HepG2 (cell line): ENCODE results near the gene B4GALT1. TPM values are rescaled to one million over a fixed set of nuclear protein-coding genes. Genes with fewer than 3 reads are reported as not detected.

Source experiments
- ATF4 ChIP-seq, 2 experiments: fragments of 450-650 bp in 1 of 2; sonication (generic) in 1 of 2; formaldehyde crosslinking; IDR thresholded peaks; 2 replicates each; pipeline versions ENCODE4 v1.5.0 to v1.8.0; 2020 to 2022; ENCODE audit warnings: mild to moderate bottlenecking in 1 of 2, missing genetic modification reagents in 1 of 2
- BATF2 ChIP-seq: sonication (generic); formaldehyde crosslinking; IDR thresholded peaks from 2 replicates; pipeline ENCODE4 v1.8.0; 2022; ENCODE audit warnings: mild to moderate bottlenecking, missing genetic modification reagents, moderate library complexity
- CCAR2 ChIP-seq: fragments of 200-400 bp; formaldehyde crosslinking; optimal IDR thresholded peaks from 2 replicates; pipeline ENCODE3; 2018; ENCODE audit warnings: low read depth, mild to moderate bottlenecking, low read length, moderate library complexity
- CCDC6 ChIP-seq: sonication (generic); formaldehyde crosslinking; IDR thresholded peaks from 2 replicates; pipeline ENCODE4 v1.8.1; 2022; ENCODE audit warnings: mild to moderate bottlenecking, missing genetic modification reagents, moderate library complexity
- GTF2F1 ChIP-seq: fragments of 150-350 bp; IDR thresholded peaks from 2 replicates; pipeline ENCODE4 v1.6.1; 2014; ENCODE audit warnings: low read length
- HHEX ChIP-seq: IDR thresholded peaks from 2 replicates; pipeline ENCODE4 v1.6.1; 2016; ENCODE audit warnings: control low read depth
- MAFF ChIP-seq: IDR thresholded peaks from 2 replicates; pipeline ENCODE4 v1.6.1; 2011; ENCODE audit warnings: low read depth, low read length, improper control_type of control experiment
- MAZ ChIP-seq, 2 experiments: sonication (generic) in 1 of 2; formaldehyde crosslinking in 1 of 2; IDR thresholded peaks; 2 replicates each; pipeline versions ENCODE4 v1.5.0 to v1.6.1; 2012 to 2020; ENCODE audit warnings: low read depth in 2 of 2, mild to moderate bottlenecking in 2 of 2, borderline replicate concordance in 1 of 2, improper control_type of control experiment in 1 of 2, low read length in 1 of 2, missing genetic modification reagents in 1 of 2, moderate library complexity in 1 of 2
- NCOA2 ChIP-seq: sonication (generic); formaldehyde crosslinking; IDR thresholded peaks from 2 replicates; pipeline ENCODE4 v1.8.0; 2022; ENCODE audit warnings: inconsistent platforms
- NFAT5 ChIP-seq: sonication (generic); formaldehyde crosslinking; IDR thresholded peaks from 2 replicates; pipeline ENCODE4 v1.4.0; 2020; ENCODE audit warnings: missing genetic modification reagents
- STAG1 ChIP-seq: sonication (generic); formaldehyde crosslinking; IDR thresholded peaks from 2 replicates; pipeline ENCODE4 v1.4.0; 2020; ENCODE audit warnings: missing genetic modification reagents
- ZC3H13 ChIP-seq: sonication (generic); formaldehyde crosslinking; IDR thresholded peaks from 2 replicates; pipeline ENCODE4 v1.8.1; 2023; ENCODE audit warnings: mild to moderate bottlenecking, missing genetic modification reagents, moderate library complexity
- ZFP82 ChIP-seq: sonication (generic); formaldehyde crosslinking; IDR thresholded peaks from 2 replicates; pipeline ENCODE4 v1.5.1; 2020; ENCODE audit warnings: mild to moderate bottlenecking, missing genetic modification reagents, borderline replicate concordance
- ZFYVE20 ChIP-seq: sonication (generic); formaldehyde crosslinking; IDR thresholded peaks from 2 replicates; pipeline ENCODE4 v1.8.0; 2023; ENCODE audit warnings: low read depth, mild to moderate bottlenecking, moderate library complexity, missing genetic modification reagents, borderline replicate concordance
- ZMAT3 ChIP-seq: sonication (generic); formaldehyde crosslinking; conservative IDR thresholded peaks from 2 replicates; pipeline ENCODE4 v1.7.0; 2021; ENCODE audit warnings: missing genetic modification reagents
- ZMYM2 ChIP-seq: sonication (generic); formaldehyde crosslinking; IDR thresholded peaks from 2 replicates; pipeline ENCODE4 v1.8.0; 2022; ENCODE audit warnings: mild to moderate bottlenecking, missing genetic modification reagents
- ZMYM3 ChIP-seq: sonication (generic); formaldehyde crosslinking; IDR thresholded peaks from 2 replicates; pipeline ENCODE4 v1.5.1; 2020; ENCODE audit warnings: mild to moderate bottlenecking, missing genetic modification reagents
- ZNF20 ChIP-seq: sonication (generic); formaldehyde crosslinking; IDR thresholded peaks from 2 replicates; pipeline ENCODE4 v1.4.0; 2020; ENCODE audit warnings: mild to moderate bottlenecking, moderate library complexity, missing genetic modification reagents
- ZNF530 ChIP-seq: sonication (generic); formaldehyde crosslinking; IDR thresholded peaks from 2 replicates; pipeline ENCODE4 v1.5.0; 2020; ENCODE audit warnings: low read depth, mild to moderate bottlenecking, missing genetic modification reagents
- ZNF597 ChIP-seq: sonication (generic); formaldehyde crosslinking; IDR thresholded peaks from 2 replicates; pipeline ENCODE4 v1.5.0; 2020; ENCODE audit warnings: missing genetic modification reagents
- ZNF724P ChIP-seq: sonication (generic); formaldehyde crosslinking; IDR thresholded peaks from 2 replicates; pipeline ENCODE4 v1.8.0; 2022; ENCODE audit warnings: missing genetic modification reagents, borderline replicate concordance
- ZNF773 ChIP-seq: sonication (generic); formaldehyde crosslinking; IDR thresholded peaks from 2 replicates; pipeline ENCODE4 v1.4.0; 2020; ENCODE audit warnings: missing genetic modification reagents, borderline replicate concordance
- polyA plus RNA-seq, 8 experiments: library from polyadenylated mRNA; depleted of rRNA in 3 of 8; stranded (reverse) in 7 of 8; unstranded in 1 of 8; fragments of >200 nt; fragmentation: Illumina TruSeq in 4 of 8; extraction: Trizol in 4 of 8; gene quantifications; 2 replicates each; pipeline versions ENCODE4 v1.2.1 to v1.2.3, GENCODE V29; 2011 to 2016; ENCODE audit warnings: low read depth in 4 of 8, missing spikeins in 1 of 8, mixed read lengths in 1 of 8; ENCODE audit not compliant: insufficient read depth in 1 of 8
- total RNA-seq, 5 experiments: library from RNA; depleted of rRNA; stranded (reverse); fragments of >200 nt; fragmentation: Illumina TruSeq; extraction: Trizol; gene quantifications; 2 replicates each; pipeline ENCODE4 v1.2.3, GENCODE V29; 2016; ENCODE audit warnings: low read depth in 1 of 5

B4GALT1 gene
- total and polyA plus RNA-seq, 2 of the 13 experiments (the other 11 are each of a cell fraction or from before 2014, with no cell fraction given) = 15.7 to 33.5 TPM

- TF ChIP-seq CCDC6 = peak; percentile 80; the same call in 1 of the 2 replicates
- peak in 1 of 2 experiments; percentile 68; a peak in 2 of 4 replicates for TF ChIP-seq ATF4 (CRISPR knock-in tag; IDR thresholded peaks at IDR 0.05)
- TF ChIP-seq ZMYM2 = no peak
- no peak for TF ChIP-seq MAZ (IDR thresholded peaks at IDR 0.05; ENCODE audit: borderline replicate concordance, low read depth, low read length)
- peak; percentile 66 for TF ChIP-seq MAZ (CRISPR knock-in tag; IDR thresholded peaks at IDR 0.05; ENCODE audit: low read depth)
- no peak for TF ChIP-seq BATF2 (CRISPR knock-in tag)
- TF ChIP-seq ZNF597 (CRISPR knock-in tag) = no peak
- peak; percentile 88 for TF ChIP-seq ZMYM3
- TF ChIP-seq STAG1 = peak; percentile 34
- peak; percentile 90 for TF ChIP-seq ZMAT3 (CRISPR knock-in tag)
- no peak for TF ChIP-seq ZNF20
- TF ChIP-seq CCAR2 = no peak
- peak; percentile 84 for TF ChIP-seq NCOA2
- peak; percentile 61 for TF ChIP-seq HHEX (CRISPR knock-in tag)
- no peak for TF ChIP-seq ZNF773 (CRISPR knock-in tag)
- no peak for TF ChIP-seq ZNF724P (CRISPR knock-in tag)
- peak; percentile 36; the same call in 1 of the 2 replicates for TF ChIP-seq ZFP82 (CRISPR knock-in tag)
- no peak; the same call in 1 of the 2 replicates for TF ChIP-seq MAFF
- no peak for TF ChIP-seq NFAT5
- TF ChIP-seq ZFYVE20 (CRISPR knock-in tag) = 0 out of 2 replicates have a peak, but pooled peaks have one; percentile 46
- TF ChIP-seq ZNF530 (CRISPR knock-in tag) = no peak
- no peak for TF ChIP-seq ZC3H13
- no peak for TF ChIP-seq GTF2F1
These were observed 27.5 kb downstream of the B4GALT1 start (continued) for GRCh38 chr9:33139421-33140228.
